Ovary (tissue), 3 donors: ENCODE data around the gene DKK3.
"Not testable (repeated sequence)": the region's sequence is repeated elsewhere in the genome, so short reads cannot be mapped to it uniquely, and the experiment has no call there.

ENCODE experiments used
- CTCF ChIP-seq, 3 donors: fragments of 450-650 bp in 2 of 3; fragments of 200-600 bp in 1 of 3; IDR thresholded peaks; one replicate each; pipeline versions ENCODE4 v1.5.1 to v1.8.0; 2016 to 2022; ENCODE audit warnings: antibody characterized with exemption in 3 of 3, mild to moderate bottlenecking in 1 of 3
- POLR2A ChIP-seq: fragments of 450-650 bp; IDR thresholded peaks from one replicate; pipeline ENCODE4 v1.6.1; 2017; ENCODE audit warnings: antibody characterized with exemption, mild to moderate bottlenecking, moderate library complexity
- donor health status: DM: no; HTN: no; CAD: no.

DNA sequence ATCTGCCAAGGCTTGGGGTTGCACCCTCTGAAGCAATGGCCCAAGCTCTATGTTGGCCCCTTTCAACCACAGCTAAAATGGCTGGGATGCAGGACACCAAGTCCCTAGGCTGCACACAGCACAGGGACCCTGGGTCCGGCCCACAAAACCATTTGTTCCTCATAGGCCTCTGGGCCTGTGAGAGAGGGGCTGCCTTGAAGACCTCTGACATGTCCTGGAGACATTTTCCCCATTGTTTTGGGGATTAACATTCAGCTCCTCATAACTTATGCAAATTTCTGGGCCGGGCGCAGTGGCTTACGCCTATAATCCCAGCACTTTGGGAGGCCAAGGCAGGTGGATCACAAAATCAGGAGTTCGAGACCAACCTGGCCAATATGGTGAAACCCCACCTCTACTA, 32.3 kb upstream of the DKK3 start:
- not testable (repeated sequence) for TF ChIP-seq POLR2A; CTCF (IDR thresholded peaks at IDR 0.05)
